Measurements from ENCODE around the gene EXOSC1. TPM values are rescaled to one million over a fixed set of nuclear protein-coding genes. Genes with fewer than 3 reads are reported as not detected.
"Not testable (repeated sequence)": the region's sequence is repeated elsewhere in the genome, so short reads cannot be mapped to it uniquely, and the experiment has no call there.

EXOSC1 gene
- total and polyA plus RNA-seq, 4 donors = 11.2 to 25.9 (median 14.5) TPM

- H3K27me3 ChIP-seq (ENCODE audit: control insufficient read depth in 4 of 4, insufficient read depth in 4 of 4, low read length in 3 of 4) = no peaks in the 10 kb centered on the region
- DNase-seq (ENCODE audit: low spot score) = no peak
- no peaks in the 10 kb centered on the region for H3K36me3 ChIP-seq (ENCODE audit: control insufficient read depth in 4 of 4, insufficient read depth in 3 of 4, low read depth in 1 of 4, low read length in 3 of 4)
- no peak for TF ChIP-seq ZBTB33 (IDR thresholded peaks at IDR 0.05)
- TF ChIP-seq EGR1 (IDR thresholded peaks at IDR 0.05; ENCODE audit: low read depth in 2 of 2) = no peak
- TF ChIP-seq REST (IDR thresholded peaks at IDR 0.05) = no peak
- TF ChIP-seq SP1 (IDR thresholded peaks at IDR 0.05) = no peak
- no peak for TF ChIP-seq ATF3 (IDR thresholded peaks at IDR 0.05)
- no peak for TF ChIP-seq HNF4A (conservative IDR thresholded peaks at IDR 0.05)
- no peak for TF ChIP-seq YY1 (IDR thresholded peaks at IDR 0.05)
- no peak for TF ChIP-seq GABPA (IDR thresholded peaks at IDR 0.05 in 1 of 2, conservative IDR thresholded peaks at IDR 0.05 in 1 of 2)
- TF ChIP-seq RXRA (IDR thresholded peaks at IDR 0.05) = no peak
- WGBS = 88% methylated on average over 2 of the region's 2 CpGs
- H3K9ac ChIP-seq (ENCODE audit: low read depth in 1 of 2, low read length in 2 of 2) = no peak overlapping the region
- no peaks in the 10 kb centered on the region for H3K9me3 ChIP-seq (ENCODE audit: control insufficient read depth in 4 of 4, low read length in 3 of 4)
- peaks cover 0 to 7% (median 3%) of the 10 kb centered on the region in 4 donors for H3K4me1 ChIP-seq (ENCODE audit: control insufficient read depth in 4 of 4, insufficient read depth in 4 of 4, low read length in 3 of 4)
- H3K4me3 ChIP-seq (ENCODE audit: low read depth in 1 of 3, low read length in 3 of 3) = no peak overlapping the region
- no peak overlapping the region for H3K27ac ChIP-seq (ENCODE audit: low read depth in 1 of 2, low read length in 2 of 2)
Observed at GRCh38 chr10:97407952-97408248, 37.9 kb downstream of the EXOSC1 start.

- Histone ChIP-seq H3K36me3 (ENCODE audit: control insufficient read depth in 4 of 4, insufficient read depth in 3 of 4, low read depth in 1 of 4, low read length in 3 of 4) (no peaks in the 10 kb centered on the region), H3K27ac (ENCODE audit: low read depth in 1 of 2, low read length in 2 of 2) (peak overlapping the region in 1 of 2 donors; percentile 21), H3K27me3 (ENCODE audit: control insufficient read depth in 4 of 4, insufficient read depth in 4 of 4, low read length in 3 of 4) (no peaks in the 10 kb centered on the region), H3K4me3 (ENCODE audit: low read depth in 1 of 3, low read length in 3 of 3) (no peak overlapping the region), H3K9me3 (ENCODE audit: control insufficient read depth in 4 of 4, low read length in 3 of 4) (no peaks in the 10 kb centered on the region), H3K9ac (ENCODE audit: low read depth in 1 of 2, low read length in 2 of 2) (no peak overlapping the region), H3K4me1 (ENCODE audit: control insufficient read depth in 4 of 4, insufficient read depth in 4 of 4, low read length in 3 of 4) (peaks cover 0 to 7% (median 3%) of the 10 kb centered on the region in 4 donors)
- 3% methylated on average over 10 of the region's 10 CpGs for WGBS
- no peak for TF ChIP-seq JUND (IDR thresholded peaks at IDR 0.05)
- TF ChIP-seq CTCF (IDR thresholded peaks at IDR 0.05; ENCODE audit: low read depth, low read length, missing input control) = peak; percentile 76
- peak; percentile 78 to 81 for TF ChIP-seq RAD21 (IDR thresholded peaks at IDR 0.05)
- TF ChIP-seq RXRA (IDR thresholded peaks at IDR 0.05) = peak in 1 of 2 donors; percentile 10
- no peak for TF ChIP-seq REST (IDR thresholded peaks at IDR 0.05)
- peak; percentile 54 for DNase-seq (ENCODE audit: low spot score)
Observed at GRCh38 chr10:97407211-97407951, 38.4 kb downstream of the EXOSC1 start.

GRCh38 chr10:97406483-97406882, 39.3 kb downstream of the EXOSC1 start:
- DNase-seq (ENCODE audit: low spot score); H3K36me3 ChIP-seq (ENCODE audit: control insufficient read depth in 4 of 4, insufficient read depth in 3 of 4, low read depth in 1 of 4, low read length in 3 of 4); H3K27ac ChIP-seq (ENCODE audit: low read depth in 1 of 2, low read length in 2 of 2); H3K27me3 ChIP-seq (ENCODE audit: control insufficient read depth in 4 of 4, insufficient read depth in 4 of 4, low read length in 3 of 4); H3K4me1 ChIP-seq (ENCODE audit: control insufficient read depth in 4 of 4, insufficient read depth in 4 of 4, low read length in 3 of 4); H3K9ac ChIP-seq (ENCODE audit: low read depth in 1 of 2, low read length in 2 of 2); H3K4me3 ChIP-seq (ENCODE audit: low read depth in 1 of 3, low read length in 3 of 3); H3K9me3 ChIP-seq (ENCODE audit: control insufficient read depth in 4 of 4, low read length in 3 of 4): not testable (repeated sequence)
- 90% methylated on average over 7 of the region's 7 CpGs for WGBS

Data from liver (tissue), 9 donors.